ENCODE measurements around the gene LYRM4. TPM values are rescaled to one million over a fixed set of nuclear protein-coding genes. Genes with fewer than 3 reads are reported as not detected.

Gene LYRM4
- total and polyA plus RNA-seq, 9 of the 15 experiments (the other 6 are each of a cell fraction or from before 2014, with no cell fraction given), result 24.2 to 69.4 (median 41.8) TPM

DNA sequence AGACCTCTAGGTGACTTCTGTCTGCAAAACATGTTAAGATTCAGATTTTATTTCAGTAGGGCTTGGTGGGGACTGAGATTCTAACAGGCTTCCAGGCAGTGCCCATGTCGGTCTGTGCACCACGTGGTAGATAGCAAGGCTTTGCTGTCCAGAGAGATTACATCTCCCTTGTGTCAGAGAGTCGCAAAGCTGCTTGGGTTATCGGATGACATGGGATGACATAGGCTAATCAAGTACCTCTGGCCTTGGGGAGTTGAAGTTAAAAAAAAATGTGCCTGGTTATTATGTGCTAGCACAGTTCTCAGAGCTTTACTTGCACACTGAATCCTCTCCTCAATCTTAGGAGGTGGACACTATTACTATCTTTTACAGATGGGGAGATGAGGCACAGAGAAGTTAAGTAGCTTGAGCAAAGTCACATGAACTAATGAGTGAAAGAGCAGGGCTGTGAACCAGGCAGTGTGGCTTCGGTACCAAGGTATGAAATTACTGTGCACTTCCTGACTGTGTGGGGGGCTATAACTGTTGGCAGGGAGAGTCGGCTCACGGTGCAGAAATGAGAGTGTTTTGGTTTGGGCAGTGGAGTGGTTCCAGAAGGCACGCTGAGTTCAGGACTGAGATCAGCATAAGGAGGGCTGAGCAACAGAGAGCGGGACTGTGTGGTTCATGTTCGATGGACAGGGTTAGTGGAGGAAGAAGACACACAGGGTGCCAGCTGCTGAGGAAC lies 41.6 kb upstream of the LYRM4 start (continued):
- TF ChIP-seq, protein P1, sequence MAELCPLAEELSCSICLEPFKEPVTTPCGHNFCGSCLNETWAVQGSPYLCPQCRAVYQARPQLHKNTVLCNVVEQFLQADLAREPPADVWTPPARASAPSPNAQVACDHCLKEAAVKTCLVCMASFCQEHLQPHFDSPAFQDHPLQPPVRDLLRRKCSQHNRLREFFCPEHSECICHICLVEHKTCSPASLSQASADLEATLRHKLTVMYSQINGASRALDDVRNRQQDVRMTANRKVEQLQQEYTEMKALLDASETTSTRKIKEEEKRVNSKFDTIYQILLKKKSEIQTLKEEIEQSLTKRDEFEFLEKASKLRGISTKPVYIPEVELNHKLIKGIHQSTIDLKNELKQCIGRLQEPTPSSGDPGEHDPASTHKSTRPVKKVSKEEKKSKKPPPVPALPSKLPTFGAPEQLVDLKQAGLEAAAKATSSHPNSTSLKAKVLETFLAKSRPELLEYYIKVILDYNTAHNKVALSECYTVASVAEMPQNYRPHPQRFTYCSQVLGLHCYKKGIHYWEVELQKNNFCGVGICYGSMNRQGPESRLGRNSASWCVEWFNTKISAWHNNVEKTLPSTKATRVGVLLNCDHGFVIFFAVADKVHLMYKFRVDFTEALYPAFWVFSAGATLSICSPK (IDR thresholded peaks at IDR 0.05; ENCODE audit: borderline replicate concordance), result no peak
- peak; percentile 83 for TF ChIP-seq ATF7 (IDR thresholded peaks at IDR 0.05)
- TF ChIP-seq, protein P2, sequence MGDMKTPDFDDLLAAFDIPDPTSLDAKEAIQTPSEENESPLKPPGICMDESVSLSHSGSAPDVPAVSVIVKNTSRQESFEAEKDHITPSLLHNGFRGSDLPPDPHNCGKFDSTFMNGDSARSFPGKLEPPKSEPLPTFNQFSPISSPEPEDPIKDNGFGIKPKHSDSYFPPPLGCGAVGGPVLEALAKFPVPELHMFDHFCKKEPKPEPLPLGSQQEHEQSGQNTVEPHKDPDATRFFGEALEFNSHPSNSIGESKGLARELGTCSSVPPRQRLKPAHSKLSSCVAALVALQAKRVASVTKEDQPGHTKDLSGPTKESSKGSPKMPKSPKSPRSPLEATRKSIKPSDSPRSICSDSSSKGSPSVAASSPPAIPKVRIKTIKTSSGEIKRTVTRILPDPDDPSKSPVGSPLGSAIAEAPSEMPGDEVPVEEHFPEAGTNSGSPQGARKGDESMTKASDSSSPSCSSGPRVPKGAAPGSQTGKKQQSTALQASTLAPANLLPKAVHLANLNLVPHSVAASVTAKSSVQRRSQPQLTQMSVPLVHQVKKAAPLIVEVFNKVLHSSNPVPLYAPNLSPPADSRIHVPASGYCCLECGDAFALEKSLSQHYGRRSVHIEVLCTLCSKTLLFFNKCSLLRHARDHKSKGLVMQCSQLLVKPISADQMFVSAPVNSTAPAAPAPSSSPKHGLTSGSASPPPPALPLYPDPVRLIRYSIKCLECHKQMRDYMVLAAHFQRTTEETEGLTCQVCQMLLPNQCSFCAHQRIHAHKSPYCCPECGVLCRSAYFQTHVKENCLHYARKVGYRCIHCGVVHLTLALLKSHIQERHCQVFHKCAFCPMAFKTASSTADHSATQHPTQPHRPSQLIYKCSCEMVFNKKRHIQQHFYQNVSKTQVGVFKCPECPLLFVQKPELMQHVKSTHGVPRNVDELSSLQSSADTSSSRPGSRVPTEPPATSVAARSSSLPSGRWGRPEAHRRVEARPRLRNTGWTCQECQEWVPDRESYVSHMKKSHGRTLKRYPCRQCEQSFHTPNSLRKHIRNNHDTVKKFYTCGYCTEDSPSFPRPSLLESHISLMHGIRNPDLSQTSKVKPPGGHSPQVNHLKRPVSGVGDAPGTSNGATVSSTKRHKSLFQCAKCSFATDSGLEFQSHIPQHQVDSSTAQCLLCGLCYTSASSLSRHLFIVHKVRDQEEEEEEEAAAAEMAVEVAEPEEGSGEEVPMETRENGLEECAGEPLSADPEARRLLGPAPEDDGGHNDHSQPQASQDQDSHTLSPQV (IDR thresholded peaks at IDR 0.05), result peak; percentile 97
- no peak for TF ChIP-seq HDAC8 (tag; IDR thresholded peaks at IDR 0.05)
- no peak for TF ChIP-seq ZNF324 (CRISPR knock-in tag; IDR thresholded peaks at IDR 0.05)
- TF ChIP-seq PRPF4 (IDR thresholded peaks at IDR 0.05; ENCODE audit: insufficient read depth, low read depth, low read length, poor library complexity, severe bottlenecking), result no peak
- no peak for TF ChIP-seq POLR2A (conservative IDR thresholded peaks at IDR 0.05)
- TF ChIP-seq ATF3 (IDR thresholded peaks at IDR 0.05), result peak; percentile 49; the same call in 1 of the 2 replicates
- no peak for TF ChIP-seq ATF3 (CRISPR knock-in tag; conservative IDR thresholded peaks at IDR 0.05)
- no peak for TF ChIP-seq PHF8 (IDR thresholded peaks at IDR 0.05; ENCODE audit: borderline replicate concordance, low read length)
- TF ChIP-seq HNRNPH1 (optimal IDR thresholded peaks at IDR 0.05; ENCODE audit: low read depth, low read length), result no peak
- no peak for TF ChIP-seq ELF1 (tag; IDR thresholded peaks at IDR 0.05)
- TF ChIP-seq ZNF780A (CRISPR knock-in tag; IDR thresholded peaks at IDR 0.05), result no peak
- TF ChIP-seq ADNP (tag; IDR thresholded peaks at IDR 0.05), result no peak
- TF ChIP-seq, protein P3, sequence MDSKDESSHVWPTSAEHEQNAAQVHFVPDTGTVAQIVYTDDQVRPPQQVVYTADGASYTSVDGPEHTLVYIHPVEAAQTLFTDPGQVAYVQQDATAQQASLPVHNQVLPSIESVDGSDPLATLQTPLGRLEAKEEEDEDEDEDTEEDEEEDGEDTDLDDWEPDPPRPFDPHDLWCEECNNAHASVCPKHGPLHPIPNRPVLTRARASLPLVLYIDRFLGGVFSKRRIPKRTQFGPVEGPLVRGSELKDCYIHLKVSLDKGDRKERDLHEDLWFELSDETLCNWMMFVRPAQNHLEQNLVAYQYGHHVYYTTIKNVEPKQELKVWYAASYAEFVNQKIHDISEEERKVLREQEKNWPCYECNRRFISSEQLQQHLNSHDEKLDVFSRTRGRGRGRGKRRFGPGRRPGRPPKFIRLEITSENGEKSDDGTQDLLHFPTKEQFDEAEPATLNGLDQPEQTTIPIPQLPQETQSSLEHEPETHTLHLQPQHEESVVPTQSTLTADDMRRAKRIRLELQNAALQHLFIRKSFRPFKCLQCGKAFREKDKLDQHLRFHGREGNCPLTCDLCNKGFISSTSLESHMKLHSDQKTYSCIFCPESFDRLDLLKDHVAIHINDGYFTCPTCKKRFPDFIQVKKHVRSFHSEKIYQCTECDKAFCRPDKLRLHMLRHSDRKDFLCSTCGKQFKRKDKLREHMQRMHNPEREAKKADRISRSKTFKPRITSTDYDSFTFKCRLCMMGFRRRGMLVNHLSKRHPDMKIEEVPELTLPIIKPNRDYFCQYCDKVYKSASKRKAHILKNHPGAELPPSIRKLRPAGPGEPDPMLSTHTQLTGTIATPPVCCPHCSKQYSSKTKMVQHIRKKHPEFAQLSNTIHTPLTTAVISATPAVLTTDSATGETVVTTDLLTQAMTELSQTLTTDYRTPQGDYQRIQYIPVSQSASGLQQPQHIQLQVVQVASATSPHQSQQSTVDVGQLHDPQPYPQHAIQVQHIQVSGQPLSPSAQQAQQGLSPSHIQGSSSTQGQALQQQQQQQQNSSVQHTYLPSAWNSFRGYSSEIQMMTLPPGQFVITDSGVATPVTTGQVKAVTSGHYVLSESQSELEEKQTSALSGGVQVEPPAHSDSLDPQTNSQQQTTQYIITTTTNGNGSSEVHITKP (IDR thresholded peaks at IDR 0.05; ENCODE audit: partially characterized antibody), result no peak
- no peak for TF ChIP-seq ZBED1 (IDR thresholded peaks at IDR 0.05)
- no peak for TF ChIP-seq HCFC1 (IDR thresholded peaks at IDR 0.05; ENCODE audit: low read depth, low read length)
- no peak for TF ChIP-seq HMG20A (CRISPR knock-in tag; conservative IDR thresholded peaks at IDR 0.05)
- TF ChIP-seq SNRNP70 (optimal IDR thresholded peaks at IDR 0.05; ENCODE audit: low read depth, low read length), result no peak

Measured in K562 (cell line).